Neural progenitor cell (in vitro differentiated cells): ENCODE data around the gene AADACL4. TPM values are rescaled to one million over a fixed set of nuclear protein-coding genes. Genes with fewer than 3 reads are reported as not detected.

Experiments
- DNase-seq: peaks from one replicate; pipeline ENCODE4 v3.0.0-alpha.2; 2016; ENCODE audit warnings: low spot score
- H2AFZ ChIP-seq: fragments of 200-600 bp; sonication (generic); replicated peaks from 2 replicates; pipeline ENCODE4 v1.6.1; 2016; ENCODE audit warnings: antibody characterized with exemption
- H3F3A ChIP-seq: fragments of 200-600 bp; sonication (generic); 2 replicates; pipeline ENCODE4 v1.6.1; 2016; ENCODE audit warnings: antibody characterized with exemption, low read depth
- H3K27ac ChIP-seq: fragments of 200-600 bp; sonication (generic); 2 replicates; pipeline ENCODE4 v1.5.1; 2016; ENCODE audit warnings: mild to moderate bottlenecking
- H3K27me3 ChIP-seq: fragments of 200-600 bp; sonication (generic); 2 replicates; pipeline ENCODE4 v1.6.1; 2016; ENCODE audit warnings: mild to moderate bottlenecking, moderate library complexity
- H3K36me3 ChIP-seq: fragments of 200-600 bp; sonication (generic); 2 replicates; pipeline ENCODE4 v1.5.1; 2016
- H3K4me1 ChIP-seq: fragments of 200-600 bp; sonication (generic); 2 replicates; pipeline ENCODE4 v1.6.1; 2016; ENCODE audit warnings: mixed run types
- H3K4me2 ChIP-seq: fragments of 200-600 bp; sonication (generic); 2 replicates; pipeline ENCODE4 v1.6.1; 2016
- H3K4me3 ChIP-seq: fragments of 200-600 bp; sonication (generic); 2 replicates; pipeline ENCODE4 v1.5.1; 2016
- H3K79me2 ChIP-seq: fragments of 200-600 bp; sonication (generic); 2 replicates; pipeline ENCODE4 v1.6.1; 2016; ENCODE audit warnings: low read depth
- H3K9ac ChIP-seq: fragments of 200-600 bp; sonication (generic); 2 replicates; pipeline ENCODE4 v1.6.1; 2016
- H3K9me3 ChIP-seq: fragments of 200-600 bp; sonication (generic); 2 replicates; pipeline ENCODE4 v1.5.1; 2016; ENCODE audit warnings: low read depth
- H4K20me1 ChIP-seq: fragments of 200-600 bp; sonication (generic); 2 replicates; pipeline ENCODE4 v1.6.1; 2016; ENCODE audit warnings: low read depth
- H3K27ac Mint-ChIP-seq: 3 replicates; pipeline ENCODE4 v1.8.0; 2021; ENCODE audit warnings: mixed read lengths
- H3K27me3 Mint-ChIP-seq: 2 replicates; pipeline ENCODE4 v1.8.0; 2022; ENCODE audit warnings: low read depth, mild to moderate bottlenecking, inconsistent platforms, moderate library complexity, mixed read lengths; ENCODE audit not compliant: insufficient read depth
- H3K36me3 Mint-ChIP-seq: 3 replicates; pipeline ENCODE4 v1.8.0; 2021; ENCODE audit warnings: mixed read lengths
- H3K4me1 Mint-ChIP-seq: 3 replicates; pipeline ENCODE4 v1.8.0; 2021; ENCODE audit warnings: mixed read lengths
- H3K4me3 Mint-ChIP-seq: 3 replicates; pipeline ENCODE4 v1.8.0; 2021; ENCODE audit warnings: mild to moderate bottlenecking, moderate library complexity, mixed read lengths
- H3K9me3 Mint-ChIP-seq: 3 replicates; pipeline ENCODE4 v1.8.0; 2020; ENCODE audit warnings: mixed read lengths
- CTCF ChIP-seq: fragments of 200-600 bp; sonication (generic); IDR thresholded peaks from 2 replicates; pipeline ENCODE4 v1.5.1; 2017; ENCODE audit warnings: antibody characterized with exemption, mild to moderate bottlenecking
- EZH2 ChIP-seq: fragments of 200-600 bp; sonication (generic); IDR thresholded peaks from 2 replicates; pipeline ENCODE4 v1.6.1; 2017; ENCODE audit warnings: antibody characterized with exemption, mild to moderate bottlenecking, moderate library complexity
- EZH2phosphoT487 ChIP-seq: fragments of 200-600 bp; sonication (generic); IDR thresholded peaks from 2 replicates; pipeline ENCODE4 v1.6.1; 2017; ENCODE audit warnings: antibody characterized with exemption
- total RNA-seq: library from RNA; depleted of rRNA; stranded (reverse); fragments of >200 nt; gene quantifications from 2 replicates; pipeline ENCODE4 v1.2.3, GENCODE V29; 2015; ENCODE audit warnings: low replicate concordance

Gene AADACL4
- total RNA-seq, 1 donor from 2014 or later: not detected

- no peaks in the 10 kb centered on the region for H3F3A ChIP-seq
- no peaks in the 10 kb centered on the region for H3K4me1 Mint-ChIP-seq
These were observed 65.8 kb downstream of the AADACL4 start for GRCh38 chr1:12709696-12710095.

DNA sequence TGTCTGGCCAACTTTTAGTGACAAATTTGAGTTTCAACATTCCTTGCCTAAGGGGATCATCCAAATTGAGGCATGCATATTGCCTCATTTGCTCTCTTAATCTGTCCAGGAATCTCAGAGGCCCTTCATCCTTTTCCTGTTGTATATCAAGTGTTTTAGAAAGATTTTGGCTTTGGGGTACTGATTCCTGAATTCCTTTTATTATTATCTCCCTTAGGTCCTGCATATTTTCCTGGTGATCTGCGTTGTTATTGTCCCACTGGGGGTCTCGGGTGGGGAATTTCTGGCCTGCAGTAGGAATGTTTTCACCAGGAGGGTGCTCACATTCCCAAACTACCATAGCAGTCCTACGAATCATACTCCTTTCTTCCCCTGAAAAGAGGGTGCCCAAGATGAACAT, 67.7 kb downstream of the AADACL4 start:
- no peak overlapping the region for H3K4me3 ChIP-seq
- Mint-ChIP-seq H3K4me3 (no peak overlapping the region), H3K4me1 (peaks cover 9% of the 10 kb centered on the region), H3K9me3 (no peaks in the 10 kb centered on the region), H3K36me3 (no peaks in the 10 kb centered on the region), H3K27ac (no peak overlapping the region), H3K27me3 (peaks cover 6% of the 10 kb centered on the region)
- no peaks in the 10 kb centered on the region for H3K9me3 ChIP-seq
- H3K36me3 ChIP-seq: no peaks in the 10 kb centered on the region
- H3K27ac ChIP-seq: no peak overlapping the region
- TF ChIP-seq EZH2phosphoT487 (no peak), CTCF (no peak), EZH2 (no peak)
- no peaks in the 10 kb centered on the region for H3K27me3 ChIP-seq
- no peaks in the 10 kb centered on the region for H3K4me1 ChIP-seq
- H3K4me2 ChIP-seq: no peak overlapping the region
- H3K79me2 ChIP-seq: no peaks in the 10 kb centered on the region
- H4K20me1 ChIP-seq: no peaks in the 10 kb centered on the region
- no peak overlapping the region for H3K9ac ChIP-seq
- no peaks in the 10 kb centered on the region for H3F3A ChIP-seq
- H2AFZ ChIP-seq: no peak overlapping the region
- no peak for DNase-seq

More at GRCh38 chr1:12709696-12710095, 65.8 kb downstream of the AADACL4 start:
- Histone ChIP-seq H3K9ac (no peak overlapping the region), H3K4me2 (no peak overlapping the region), H3K9me3 (no peaks in the 10 kb centered on the region), H3K79me2 (no peaks in the 10 kb centered on the region), H2AFZ (no peak overlapping the region), H3K27ac (no peak overlapping the region), H3K4me1 (no peaks in the 10 kb centered on the region), H3K36me3 (no peaks in the 10 kb centered on the region), H3K27me3 (no peaks in the 10 kb centered on the region), H3K4me3 (no peak overlapping the region), H4K20me1 (no peaks in the 10 kb centered on the region)
- Mint-ChIP-seq H3K36me3 (no peaks in the 10 kb centered on the region), H3K4me3 (no peak overlapping the region), H3K27ac (no peak overlapping the region), H3K27me3 (peaks cover 4% of the 10 kb centered on the region), H3K9me3 (no peaks in the 10 kb centered on the region)
- no peak for DNase-seq
- TF ChIP-seq CTCF: no peak
- TF ChIP-seq EZH2: no peak

GRCh38 chr1:12712076-12712475, 68.2 kb downstream of the AADACL4 start:
- Mint-ChIP-seq H3K27me3 (peaks cover 6% of the 10 kb centered on the region), H3K36me3 (no peaks in the 10 kb centered on the region), H3K9me3 (no peaks in the 10 kb centered on the region), H3K27ac (no peak overlapping the region), H3K4me1 (peaks cover 11% of the 10 kb centered on the region), H3K4me3 (no peak overlapping the region)
- Histone ChIP-seq H3F3A (no peaks in the 10 kb centered on the region), H3K4me3 (no peak overlapping the region), H3K36me3 (no peaks in the 10 kb centered on the region), H3K9me3 (no peaks in the 10 kb centered on the region), H3K79me2 (no peaks in the 10 kb centered on the region), H3K27ac (no peak overlapping the region), H2AFZ (no peak overlapping the region), H3K4me2 (no peak overlapping the region), H3K27me3 (no peaks in the 10 kb centered on the region), H3K9ac (no peak overlapping the region), H4K20me1 (no peaks in the 10 kb centered on the region), H3K4me1 (peaks cover 2% of the 10 kb centered on the region)
- no peak for DNase-seq
- TF ChIP-seq CTCF (no peak), EZH2phosphoT487 (no peak), EZH2 (no peak)
